TTC549 (cell line): Measurements from ENCODE around the gene SNX9.

Experiments
- FAIRE-seq: peaks from 2 replicates; lab custom pipeline; 2012; peaks lifted over from hg19 to GRCh38; lab: Jason Lieb, UNC

The SNX9 gene

DNA sequence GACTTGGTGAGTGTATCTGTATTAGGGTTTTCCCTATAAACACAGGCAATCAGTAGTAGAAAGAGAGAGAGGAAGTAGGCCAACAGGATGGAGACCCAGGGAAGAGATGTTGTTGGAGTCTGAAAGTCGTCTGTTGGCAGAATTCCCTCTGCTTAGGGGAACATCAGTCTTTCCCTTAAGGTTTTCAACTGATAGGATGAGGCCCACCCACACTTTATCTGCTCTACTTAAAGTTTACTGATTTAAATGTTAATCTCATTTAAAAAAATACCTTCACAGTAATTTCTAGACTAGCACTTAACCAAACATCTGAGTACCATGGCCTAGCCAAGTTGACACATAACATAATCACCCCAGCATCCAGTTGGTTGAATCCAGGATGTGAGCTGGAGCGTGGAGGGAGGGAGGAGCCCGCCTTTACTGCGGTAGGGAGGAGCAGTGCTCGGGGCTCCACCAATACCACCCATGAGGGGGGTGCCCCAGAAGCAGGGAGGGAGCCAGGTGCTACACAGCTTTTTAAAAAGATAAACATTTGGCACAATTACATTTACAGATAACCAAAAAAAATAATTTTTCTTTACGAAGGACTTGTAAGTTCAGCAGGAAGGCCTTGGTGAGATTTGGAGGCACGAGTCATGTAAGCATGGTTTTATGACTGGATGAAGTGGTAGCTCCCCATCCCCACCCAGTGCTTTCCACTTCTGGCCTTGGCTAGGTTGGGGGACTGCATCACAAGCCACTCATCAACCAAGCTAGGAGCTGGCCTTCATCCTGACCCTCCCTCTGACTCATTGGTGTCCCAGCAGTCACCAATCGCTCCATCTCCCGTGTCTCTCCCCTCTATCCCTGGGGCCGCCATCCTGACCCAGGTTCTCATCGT lies 18.4 kb upstream of the SNX9 start:
- FAIRE-seq, result no peak

DNA sequence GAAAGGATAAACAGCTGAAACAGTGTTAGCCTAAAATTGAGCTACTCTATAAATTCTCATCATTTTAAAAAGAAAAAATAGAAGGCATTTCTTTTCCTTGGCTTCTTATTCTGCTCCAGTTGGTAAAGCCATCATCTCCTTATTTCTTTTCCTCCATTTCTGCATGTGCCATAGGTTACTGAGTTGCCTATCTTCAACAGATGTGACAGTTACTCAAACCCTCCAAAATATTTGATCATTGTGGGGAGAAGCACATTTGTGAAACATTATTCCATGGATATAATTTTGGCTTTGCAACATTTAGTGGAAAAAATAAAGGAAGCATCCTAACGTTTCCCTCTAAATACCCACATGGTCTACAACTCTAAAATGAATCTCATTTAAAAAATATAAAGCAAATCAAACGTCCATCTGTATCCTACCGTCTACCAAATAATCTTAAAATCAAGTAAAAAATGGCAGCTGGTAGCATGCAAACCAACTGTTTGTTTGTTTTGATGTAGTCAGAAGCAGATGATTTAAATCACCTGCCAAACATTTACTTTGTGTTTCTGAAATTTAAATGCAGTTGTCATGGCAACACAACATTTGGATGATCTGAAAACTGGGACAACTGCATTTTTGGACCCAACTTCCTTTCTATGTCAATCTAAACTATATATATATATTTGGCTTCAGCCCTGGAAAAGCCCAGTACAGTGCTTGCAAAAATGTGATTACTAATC lies 16.8 kb upstream of the SNX9 start:
- no peak for FAIRE-seq

DNA sequence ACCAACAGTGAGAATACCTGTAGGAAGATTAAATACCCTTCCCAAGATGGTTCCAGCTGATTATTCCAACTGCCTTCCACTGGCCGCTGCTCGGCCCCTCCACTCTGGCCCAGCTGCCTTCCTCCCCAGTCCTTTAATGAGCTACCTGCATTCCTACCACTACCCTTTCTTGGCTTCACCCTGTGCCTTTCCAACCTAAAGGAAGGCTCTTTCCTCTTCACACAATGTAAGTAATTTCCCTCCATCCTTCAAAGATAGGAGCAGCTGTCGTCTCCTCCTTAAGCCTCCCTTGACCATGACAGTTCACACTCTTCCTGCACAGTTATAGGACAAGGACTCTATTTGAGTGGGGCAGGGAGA lies 16.2 kb upstream of the SNX9 start:
- no peak for FAIRE-seq

DNA sequence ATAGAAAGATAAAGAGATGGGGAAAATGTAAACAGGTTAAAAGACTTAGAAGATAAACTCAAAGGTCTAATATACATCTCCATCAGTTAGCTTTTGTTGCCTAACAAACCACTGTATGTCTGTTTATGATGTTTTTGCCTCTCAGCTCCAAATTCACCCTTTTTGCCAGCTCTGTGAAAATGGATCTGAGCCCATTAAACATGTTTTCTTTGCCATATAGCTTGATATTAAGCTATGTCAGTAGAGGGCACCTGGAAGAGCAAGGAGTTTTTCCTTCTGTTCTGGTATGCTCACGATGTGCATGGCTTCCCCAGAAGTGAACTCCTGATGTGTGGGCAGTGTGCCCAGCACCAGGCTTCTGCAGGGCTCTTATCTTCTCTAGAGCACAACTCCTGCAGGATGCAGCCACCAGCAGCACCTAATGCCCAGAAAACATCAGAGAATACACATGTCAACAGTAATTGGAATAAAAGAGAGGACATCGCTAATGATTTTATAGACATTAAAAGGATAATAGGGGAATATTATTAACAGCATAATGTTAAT lies 14.6 kb upstream of the SNX9 start:
- FAIRE-seq, result no peak

DNA sequence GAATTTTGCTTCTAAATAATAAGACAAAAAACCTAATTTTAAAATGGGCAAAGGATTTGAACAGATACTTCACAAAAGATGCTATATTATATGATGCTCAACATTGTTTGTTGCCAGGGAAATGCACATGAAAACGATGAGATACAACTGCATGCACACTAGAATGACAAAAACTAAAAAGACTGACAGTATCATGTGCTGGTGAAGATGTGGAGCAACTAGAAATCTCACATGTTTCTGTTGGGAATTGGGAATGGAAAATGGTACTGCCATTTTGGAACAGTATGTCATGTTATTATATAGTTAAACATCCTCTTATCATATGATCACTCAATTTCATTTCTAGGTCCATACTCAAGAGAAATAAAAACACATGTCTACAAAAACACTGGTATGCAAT lies 13.4 kb upstream of the SNX9 start:
- FAIRE-seq, result no peak

DNA sequence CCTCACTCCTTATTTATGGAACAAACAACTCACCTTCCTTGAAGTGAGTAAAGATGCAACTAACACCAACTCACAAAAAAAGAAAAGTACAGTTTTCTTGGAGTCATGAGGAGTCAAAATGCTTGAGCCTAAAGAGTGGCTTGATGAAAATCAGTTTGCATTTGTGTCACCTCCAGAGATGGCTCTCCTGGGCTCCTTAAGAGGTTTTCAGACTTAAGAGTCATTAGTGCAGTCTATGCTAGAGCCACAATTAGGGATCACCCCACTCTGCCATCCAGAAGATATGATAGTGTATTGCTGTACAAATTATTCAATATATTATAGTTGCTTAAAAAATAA lies 11.9 kb upstream of the SNX9 start:
- FAIRE-seq, result no peak

DNA sequence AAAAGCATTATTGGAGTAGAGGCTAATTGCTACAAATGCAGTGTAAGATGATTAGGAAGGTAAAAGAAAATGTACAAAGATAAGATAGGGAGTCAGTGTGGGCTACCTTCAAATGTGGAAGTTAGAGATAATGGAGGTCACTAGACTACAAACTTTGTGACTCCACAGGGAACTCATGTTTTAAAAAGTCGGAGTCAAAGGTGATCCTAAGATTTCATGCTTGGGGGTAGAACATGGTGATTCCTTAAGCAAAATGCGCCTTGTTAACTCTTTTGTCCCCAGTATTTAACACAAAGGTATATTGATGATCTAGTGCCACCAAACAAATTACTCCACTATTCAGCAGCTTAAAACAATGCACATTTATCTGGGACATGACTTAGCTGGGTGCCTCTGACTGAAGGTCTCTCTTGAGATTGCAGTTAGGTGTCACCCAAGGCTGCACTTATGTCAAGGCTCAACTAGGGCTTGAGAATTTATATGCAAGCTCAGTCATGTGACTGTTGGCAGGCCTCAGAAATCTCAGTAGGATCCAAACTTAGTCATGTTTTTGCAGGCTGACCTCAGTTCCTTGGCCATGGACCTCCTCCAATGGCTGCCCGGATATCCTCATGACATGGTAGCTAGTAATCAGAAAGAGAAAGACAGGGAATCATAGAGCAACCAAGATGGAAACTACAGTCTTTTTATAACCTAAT lies 11.4 kb upstream of the SNX9 start:
- FAIRE-seq, result no peak

DNA sequence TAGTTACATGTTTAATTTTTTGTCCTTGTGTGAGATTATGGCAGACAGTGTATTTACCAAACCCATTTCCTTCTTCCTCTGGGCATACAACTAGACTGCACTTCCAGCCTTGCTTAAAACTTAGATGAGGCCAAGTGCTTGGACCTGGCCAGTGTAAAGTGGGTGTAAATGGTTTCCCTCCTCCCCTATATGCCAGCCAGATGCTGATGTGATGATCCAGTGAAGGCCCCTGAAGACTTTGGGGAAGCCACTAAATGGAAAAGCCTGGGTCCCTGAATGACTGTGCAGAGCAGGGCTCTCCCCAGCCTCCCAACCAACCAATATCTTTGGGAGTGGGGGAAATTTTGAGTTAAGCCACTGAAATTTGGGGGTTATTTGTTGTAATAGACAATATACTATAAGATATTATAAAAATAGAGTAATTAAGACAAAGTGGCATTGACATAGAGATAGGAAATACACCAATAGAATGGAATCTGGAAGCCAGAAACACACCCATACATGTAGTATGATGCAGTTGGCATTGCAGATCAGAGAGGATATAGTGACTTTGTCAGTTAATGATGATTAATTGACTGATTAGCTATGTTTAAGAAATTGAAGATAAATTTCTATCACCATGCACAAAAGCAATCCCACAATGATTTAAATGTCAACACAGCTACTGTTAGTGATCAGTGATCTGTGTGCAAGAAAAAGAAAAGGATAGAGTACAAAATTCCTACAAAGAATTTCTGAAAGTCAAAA lies 10.4 kb upstream of the SNX9 start:
- FAIRE-seq, result no peak

DNA sequence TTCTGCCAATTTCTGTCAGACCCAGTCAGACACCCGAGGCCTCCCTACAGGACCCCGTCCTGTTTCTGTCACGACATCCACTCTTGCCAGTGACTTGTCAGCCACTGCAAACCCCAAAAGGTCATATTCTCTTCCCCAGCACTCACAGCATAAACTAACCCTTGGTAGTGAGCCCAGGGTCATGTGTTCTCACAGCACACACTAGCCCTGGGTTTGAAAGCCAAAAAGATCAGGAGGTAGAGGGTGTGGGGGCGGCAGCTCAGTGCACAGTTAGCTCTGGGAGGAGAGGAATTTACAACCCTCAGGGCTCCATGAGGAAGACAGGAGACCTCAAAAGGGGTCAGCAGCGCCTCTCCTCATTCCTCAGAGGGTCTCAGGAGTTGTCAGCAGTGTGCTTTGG lies 9.9 kb upstream of the SNX9 start:
- FAIRE-seq, result no peak

DNA sequence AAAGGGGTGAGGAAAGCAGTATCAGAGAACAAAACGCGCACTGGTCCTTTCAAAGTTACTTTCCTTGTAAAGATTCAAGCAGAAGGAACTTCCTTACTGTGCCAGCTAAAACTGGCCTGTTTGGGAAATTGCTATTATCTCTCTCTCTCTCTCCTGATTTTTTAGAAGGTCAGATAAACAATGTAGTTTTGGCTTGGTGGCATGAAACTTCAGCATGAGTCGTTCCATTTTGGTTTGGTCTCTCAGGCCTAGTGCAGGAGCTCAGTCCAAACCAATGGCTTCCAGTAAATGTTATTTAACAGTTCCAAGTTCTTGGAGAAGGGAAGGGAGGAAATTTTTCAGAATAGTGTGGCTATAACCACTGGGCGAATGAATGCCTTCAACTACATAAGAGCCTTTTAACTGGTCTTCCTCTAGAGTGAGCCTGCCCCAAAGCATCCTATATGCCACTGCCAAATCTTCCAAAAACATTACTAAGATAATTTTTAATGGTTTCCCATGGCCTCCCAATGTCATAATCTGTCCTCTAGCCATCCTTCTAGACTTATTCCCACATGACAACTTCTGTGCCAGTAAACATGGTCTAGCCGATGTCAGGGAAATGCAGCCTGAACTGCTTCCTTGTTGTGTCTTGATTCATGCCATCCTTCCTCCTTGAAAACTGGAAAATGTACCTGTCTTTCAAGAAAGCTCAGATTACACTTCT lies 9.1 kb upstream of the SNX9 start:
- FAIRE-seq, result no peak

DNA sequence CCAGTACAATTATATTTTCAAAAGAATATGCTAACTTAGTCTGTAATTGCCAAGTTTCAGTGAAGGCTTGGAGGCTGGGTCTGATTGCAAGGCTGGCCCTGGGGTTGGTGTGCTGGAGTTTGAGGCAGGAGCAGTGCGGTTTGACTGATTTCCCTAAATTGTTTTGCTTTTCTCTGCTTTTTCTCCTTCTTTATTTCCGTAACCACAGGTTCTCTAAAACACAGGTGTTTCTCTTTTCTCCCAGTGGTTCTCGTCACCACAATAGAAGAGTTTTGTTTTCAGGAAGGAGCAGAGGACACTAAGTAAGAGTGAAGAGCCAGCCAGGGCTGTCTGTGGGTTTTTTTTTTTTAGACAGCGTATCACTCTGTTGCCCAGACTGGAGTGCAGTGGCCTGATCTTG lies 8.2 kb upstream of the SNX9 start:
- FAIRE-seq, result no peak

DNA sequence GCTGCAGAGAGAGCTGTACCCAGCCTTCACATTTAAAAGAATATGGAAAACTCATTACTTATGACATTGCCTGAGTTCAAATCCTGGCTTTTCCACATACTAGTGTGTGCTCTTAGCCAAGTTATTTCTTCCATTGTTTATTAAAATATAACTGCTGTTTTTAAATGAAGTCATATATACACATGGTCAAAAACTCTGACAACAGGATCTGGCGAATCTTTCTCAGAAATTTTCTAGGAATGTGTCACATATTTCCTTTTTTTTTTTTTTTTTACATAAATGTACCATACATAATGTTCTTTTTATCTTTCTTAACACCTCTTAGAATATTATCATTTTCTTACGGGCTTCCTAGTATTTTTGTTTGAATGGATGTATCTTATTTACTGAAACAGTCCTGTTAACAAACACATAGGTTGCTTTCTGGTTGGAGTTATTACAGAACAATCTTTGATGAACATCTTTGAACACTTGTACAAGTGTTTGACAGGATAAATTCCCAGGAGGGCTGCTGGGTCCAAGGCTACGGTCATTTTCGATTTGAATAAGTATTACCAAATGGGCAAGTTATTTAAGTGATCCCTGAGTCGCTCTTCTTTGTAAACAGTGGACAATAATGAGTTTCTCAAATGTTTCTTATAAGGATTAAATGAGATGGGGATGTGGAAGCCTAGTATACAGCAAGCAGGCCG lies 1.6 kb upstream of the SNX9 start:
- no peak for FAIRE-seq

DNA sequence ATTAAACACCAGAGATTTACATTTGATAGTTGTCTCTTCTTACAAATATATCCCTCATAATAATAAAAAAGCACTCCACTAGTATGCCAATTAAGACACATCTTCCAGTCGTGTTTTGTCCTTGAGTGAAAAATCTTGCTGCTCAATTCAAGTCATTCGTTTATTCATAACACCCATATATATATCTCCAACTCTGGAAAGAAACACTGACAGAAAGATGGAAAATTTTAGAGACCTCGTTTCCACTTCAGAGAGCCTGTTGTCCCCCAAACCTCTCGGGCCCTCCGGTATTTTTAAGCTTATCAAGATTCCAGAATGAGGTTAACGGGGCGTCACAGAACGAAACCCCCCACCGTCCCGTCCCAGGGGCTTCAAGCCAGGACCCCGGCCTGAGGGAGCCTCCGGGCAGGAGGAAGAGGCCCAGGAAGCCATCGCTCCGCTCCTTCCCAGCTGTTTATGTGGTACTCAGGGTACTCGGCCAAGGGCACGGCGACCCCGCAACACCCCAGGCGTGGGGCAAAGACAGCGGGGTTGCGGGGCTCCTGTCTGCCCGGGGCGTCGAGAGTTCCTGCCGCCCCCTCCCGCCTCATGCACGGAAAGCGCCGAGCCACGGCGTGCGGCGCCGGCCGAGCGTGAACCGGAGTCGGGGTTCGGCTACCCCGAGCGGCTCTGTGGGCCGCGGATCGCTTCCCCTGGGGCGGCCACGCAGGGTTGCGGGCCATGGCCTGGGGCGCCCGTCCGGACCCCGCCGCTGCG lies 623 bp upstream of the SNX9 start:
- no peak for FAIRE-seq

DNA sequence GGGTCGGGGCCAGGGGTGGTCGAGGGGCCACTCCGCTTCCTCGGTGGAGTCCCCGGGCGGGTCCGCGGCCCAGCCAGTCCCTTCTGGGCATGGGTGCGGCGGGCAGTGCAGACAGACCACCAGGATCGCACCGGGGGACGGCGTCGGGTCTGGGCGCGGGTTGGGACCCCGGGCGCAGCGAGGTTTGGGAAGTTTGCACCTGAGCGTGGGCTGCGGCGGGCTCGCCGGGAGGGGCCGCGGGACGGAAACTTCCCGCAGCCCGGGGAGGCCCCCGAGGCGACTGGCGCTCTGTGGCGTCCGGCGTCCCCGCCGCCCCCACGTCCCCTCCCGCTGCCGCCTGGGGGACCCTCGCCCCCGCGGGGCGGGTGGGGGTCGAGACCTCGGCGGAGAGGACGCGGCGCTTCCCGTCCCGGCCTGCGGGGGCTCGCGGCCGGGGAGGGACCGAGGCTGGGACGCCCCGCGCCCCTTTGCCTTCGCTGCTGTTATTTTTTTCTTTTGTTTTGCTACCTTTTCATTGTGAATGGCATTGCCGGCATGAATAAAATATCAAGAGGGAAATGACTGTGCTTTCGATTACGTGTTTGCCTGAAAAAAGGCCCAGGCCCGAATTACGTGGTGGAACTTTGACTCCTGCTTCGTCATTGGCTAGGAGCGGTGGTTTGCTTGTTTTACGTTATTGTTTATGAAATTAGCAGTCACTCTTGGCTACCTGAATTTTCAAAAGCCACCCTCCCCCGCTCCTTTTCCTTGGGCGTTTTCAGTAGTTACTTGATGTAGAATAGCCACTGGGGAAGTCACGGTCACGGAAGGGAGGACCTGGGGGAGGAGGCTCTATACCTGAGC lies 703 bp downstream of the SNX9 start:
- FAIRE-seq, result no peak

DNA sequence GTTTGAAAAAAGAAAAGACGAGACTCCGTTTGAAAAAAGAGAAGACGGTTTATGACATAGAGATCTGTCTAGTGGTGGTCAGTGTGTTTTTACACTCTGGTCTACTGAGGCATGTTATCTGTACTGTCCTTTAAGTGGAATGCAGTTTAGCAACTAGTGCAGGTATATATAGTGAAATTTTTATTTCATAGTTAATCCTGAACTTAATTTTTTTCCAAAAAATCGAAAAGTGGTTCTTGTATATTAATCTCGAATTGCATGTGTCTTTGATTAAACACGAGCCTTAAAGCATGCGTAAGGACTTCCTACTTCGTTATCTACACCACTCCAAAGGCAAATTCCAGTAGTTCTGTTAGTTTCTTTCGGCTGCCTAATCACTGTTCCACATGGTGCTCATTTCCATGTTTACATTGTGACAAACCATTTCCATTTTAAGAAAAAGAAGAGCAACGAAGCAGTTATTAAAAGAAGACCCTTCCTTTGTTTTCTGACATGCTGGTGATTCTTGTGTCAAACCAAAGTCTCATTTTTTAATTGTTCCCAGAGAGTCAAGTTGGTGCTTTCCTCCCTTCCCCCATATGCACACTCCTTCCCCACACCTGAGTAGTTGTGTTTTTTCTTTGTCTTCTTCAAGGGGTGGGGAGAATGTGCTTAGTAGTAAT lies 2.3 kb downstream of the SNX9 start:
- no peak for FAIRE-seq

DNA sequence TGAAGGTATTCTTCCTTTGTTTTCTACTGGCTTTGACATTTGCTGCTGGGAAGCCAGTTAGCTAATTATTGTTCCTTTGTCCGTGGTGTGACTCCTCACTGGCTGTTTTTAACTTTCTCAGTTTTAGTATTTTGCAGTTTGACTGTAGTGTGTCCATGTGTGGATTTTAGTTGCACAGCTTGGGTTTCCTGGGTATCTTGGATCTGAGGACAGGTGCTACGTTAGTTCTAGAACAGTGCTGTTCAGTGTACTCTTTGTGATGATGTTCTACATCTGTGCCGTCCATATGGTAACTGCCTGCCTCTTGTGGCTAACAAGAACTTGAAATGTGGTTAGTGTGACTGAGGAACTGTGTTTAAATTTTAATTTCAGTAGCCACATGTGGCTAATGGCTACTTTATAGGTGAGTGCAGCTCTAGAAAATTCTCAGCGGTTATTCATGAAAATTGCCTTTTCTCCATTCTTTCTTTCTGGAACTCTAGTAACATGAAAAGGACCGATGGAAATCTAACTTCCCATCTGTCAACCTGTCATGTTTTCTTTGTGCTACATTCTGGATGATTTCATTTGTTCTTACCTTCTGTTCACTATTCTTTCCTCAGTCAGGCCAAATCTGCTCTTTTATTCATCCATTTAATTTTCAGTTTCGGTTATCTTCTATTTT lies 7.4 kb downstream of the SNX9 start:
- no peak for FAIRE-seq

DNA sequence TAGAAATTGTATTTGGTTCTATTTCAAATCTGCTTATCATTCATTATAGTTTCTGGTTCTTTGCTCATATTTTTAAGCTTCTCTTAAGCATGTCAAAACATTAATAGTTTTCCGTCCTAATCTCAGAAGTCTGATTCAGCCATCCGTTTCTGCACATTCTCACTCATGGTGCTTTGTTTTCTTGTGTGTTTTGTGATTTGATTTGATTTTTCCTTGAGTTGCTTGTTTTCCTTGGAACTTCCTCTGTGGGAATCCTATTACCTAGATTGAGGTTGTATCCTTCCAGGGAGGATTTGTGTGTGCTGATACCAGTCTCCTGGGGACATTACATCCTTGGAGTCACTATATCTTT lies 7.9 kb downstream of the SNX9 start:
- FAIRE-seq, result no peak
